Gastrocnemius medialis (tissue), 4 donors: Measurements from ENCODE around the gene HS6ST2.
"Not testable (repeated sequence)": the region's sequence is repeated elsewhere in the genome, so short reads cannot be mapped to it uniquely, and the experiment has no call there.

ENCODE experiments used
- CTCF ChIP-seq, 5 experiments: fragments of 450-650 bp in 3 of 5; fragments of 200-600 bp in 2 of 5; sonication (generic) in 2 of 5; IDR thresholded peaks in 4 of 5; conservative IDR thresholded peaks in 1 of 5; 1 replicate in 4 of 5; 2 replicates in 1 of 5; pipeline ENCODE4 v1.5.1; 2016 to 2019; ENCODE audit warnings: antibody characterized with exemption in 5 of 5, mild to moderate bottlenecking in 3 of 5, moderate library complexity in 3 of 5
- POLR2A ChIP-seq, 2 donors: fragments of 450-650 bp; IDR thresholded peaks; one replicate each; pipeline ENCODE4 v1.6.1; 2017; ENCODE audit warnings: antibody characterized with exemption in 2 of 2, mild to moderate bottlenecking in 2 of 2, moderate library complexity in 2 of 2

- TF ChIP-seq POLR2A (IDR thresholded peaks at IDR 0.05); CTCF (IDR thresholded peaks at IDR 0.05 in 4 of 5, conservative IDR thresholded peaks at IDR 0.05 in 1 of 5): not testable (repeated sequence)
Observed at GRCh38 chrX:132945055-132945599, 13.3 kb downstream of the HS6ST2 start.
